ENCODE measurements around the gene GOLPH3. TPM values are rescaled to one million over a fixed set of nuclear protein-coding genes. Genes with fewer than 3 reads are reported as not detected.

The GOLPH3 gene
- total and polyA plus RNA-seq, 2 of the 8 experiments (the other 6 are each of a cell fraction or from before 2014, with no cell fraction given) = 53.7 to 93.6 TPM

DNA sequence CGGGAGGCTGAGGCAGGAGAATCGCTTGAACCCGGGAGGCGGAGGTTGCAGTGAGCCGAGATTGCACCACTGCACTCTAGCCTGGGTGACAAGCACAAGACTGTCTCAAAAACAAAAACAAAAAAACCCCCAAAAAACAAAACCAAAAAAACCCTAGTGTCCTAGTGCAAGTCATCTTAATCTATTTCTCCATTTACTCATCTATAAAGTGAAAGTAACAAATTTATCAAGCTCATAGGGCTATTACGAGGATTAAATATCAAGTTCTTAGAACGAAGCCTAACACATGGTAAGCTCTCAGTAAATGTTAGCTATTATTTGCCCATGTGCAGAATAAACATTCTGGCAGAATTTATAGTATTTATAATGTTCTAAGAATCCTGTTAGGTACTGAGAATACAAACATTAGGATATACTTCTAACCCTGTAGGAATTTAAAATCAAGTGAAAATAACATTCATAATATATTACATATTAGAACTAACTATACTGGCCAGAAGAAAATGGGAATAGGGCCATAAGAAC lies 45.0 kb downstream of the GOLPH3 start:
- Histone ChIP-seq H3K4me2 (ENCODE audit: insufficient read depth in 1 of 2, low read depth in 2 of 2, low read length in 2 of 2) (no peak overlapping the region), H3K14ac (ENCODE audit: insufficient read length) (no peak overlapping the region), H3K4me3 (ENCODE audit: extremely low read depth in 1 of 4, insufficient read depth in 2 of 4, low read depth in 3 of 4, low read length in 4 of 4) (no peak overlapping the region), H3K9me3 (ENCODE audit: insufficient read depth in 2 of 2, low read depth in 1 of 2, low read length in 1 of 2) (no peaks in the 10 kb centered on the region), H3K18ac (ENCODE audit: extremely low read depth, low read length) (no peak overlapping the region), H3K27ac (ENCODE audit: low read depth, low read length) (no peak overlapping the region), H3K23me2 (ENCODE audit: low read depth, low read length) (no peaks in the 10 kb centered on the region), H3K27me3 (replicated peaks in 1 of 4; ENCODE audit: control insufficient read depth in 3 of 4, extremely low read depth in 1 of 4, insufficient read depth in 3 of 4, low read length in 3 of 4) (no peaks in the 10 kb centered on the region), H3K4me1 (replicated peaks in 1 of 4; ENCODE audit: control insufficient read depth in 3 of 4, insufficient read depth in 4 of 4, low read length in 3 of 4) (peaks cover 0 to 5% (median 4%) of the 10 kb centered on the region in 4 experiments; a peak in 5 of 7 replicates), H3K79me2 (ENCODE audit: control insufficient read depth in 1 of 2, insufficient read depth in 2 of 2, low read length in 2 of 2) (peaks cover 0 to 58% of the 10 kb centered on the region in 2 experiments; a peak in 2 of 4 replicates), H3K79me1 (ENCODE audit: low read depth, low read length) (peaks cover 3% of the 10 kb centered on the region), H3K56ac (replicated peaks; ENCODE audit: insufficient read length, low read depth, low read length) (no peak overlapping the region), H2BK5ac (ENCODE audit: low read depth, low read length) (no peak overlapping the region), H4K91ac (replicated peaks; ENCODE audit: insufficient read length, low read length) (no peak overlapping the region), H2BK15ac (ENCODE audit: low read length) (no peak overlapping the region), H3K4ac (replicated peaks; ENCODE audit: insufficient read length, low read depth, low read length) (no peak overlapping the region), H2BK12ac (ENCODE audit: low read depth, low read length) (no peak overlapping the region), H2BK20ac (ENCODE audit: low read length) (no peak overlapping the region), H2AK5ac (ENCODE audit: low read depth, low read length) (no peak overlapping the region), H4K20me1 (replicated peaks in 1 of 2; ENCODE audit: control insufficient read depth in 1 of 2, insufficient read depth in 2 of 2, low read length in 2 of 2) (peaks cover 7 to 14% of the 10 kb centered on the region in 2 experiments), H2AFZ (ENCODE audit: low read length) (no peak overlapping the region), H3K36me3 (ENCODE audit: control insufficient read depth in 2 of 4, insufficient read depth in 4 of 4, low read length in 3 of 4) (peaks cover 6 to 37% (median 10%) of the 10 kb centered on the region in 4 experiments; a peak in 7 of 8 replicates), H4K8ac (ENCODE audit: extremely low read depth, insufficient read depth, low read length) (no peak overlapping the region), H3K9ac (replicated peaks in 1 of 4; ENCODE audit: extremely low read depth in 1 of 4, low read depth in 3 of 4, low read length in 3 of 4) (no peak overlapping the region), H2BK120ac (replicated peaks; ENCODE audit: low read depth, low read length) (no peak overlapping the region), H3K23ac (ENCODE audit: insufficient read length) (no peak overlapping the region), H4K5ac (ENCODE audit: insufficient read length, low read depth, low read length) (no peak overlapping the region)
- ChIA-PET POLR2A (ENCODE audit: partially characterized antibody) (interaction anchor here (0.6 to 1.4 kb wide), 3 partner anchors 8 to 43 kb away, joined by 3 to 6 read pairs (median 3); no protein-coding TSS in a partner anchor), CTCF (ENCODE audit: partially characterized antibody) (interaction anchor here (0.6 to 1.2 kb wide), 5 partner anchors 94 to 249 kb away, joined by 3 to 5 read pairs (median 3); no protein-coding TSS in a partner anchor)
- no peak for TF ChIP-seq KDM4A (IDR thresholded peaks at IDR 0.05; ENCODE audit: low read depth, low read length, severe bottlenecking)
- TF ChIP-seq, protein P1, sequence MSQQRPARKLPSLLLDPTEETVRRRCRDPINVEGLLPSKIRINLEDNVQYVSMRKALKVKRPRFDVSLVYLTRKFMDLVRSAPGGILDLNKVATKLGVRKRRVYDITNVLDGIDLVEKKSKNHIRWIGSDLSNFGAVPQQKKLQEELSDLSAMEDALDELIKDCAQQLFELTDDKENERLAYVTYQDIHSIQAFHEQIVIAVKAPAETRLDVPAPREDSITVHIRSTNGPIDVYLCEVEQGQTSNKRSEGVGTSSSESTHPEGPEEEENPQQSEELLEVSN (IDR thresholded peaks at IDR 0.05) = no peak
- no peak for TF ChIP-seq SRF (IDR thresholded peaks at IDR 0.05; ENCODE audit: low read depth, low read length)
- TF ChIP-seq SP2 (IDR thresholded peaks at IDR 0.05; ENCODE audit: low read length) = no peak
- no peak for TF ChIP-seq SIX5 (IDR thresholded peaks at IDR 0.05; ENCODE audit: low read depth, low read length)
- TF ChIP-seq TAF7 (optimal IDR thresholded peaks at IDR 0.05; ENCODE audit: borderline replicate concordance, low read depth, low read length) = no peak
- TF ChIP-seq JUN (IDR thresholded peaks at IDR 0.05; ENCODE audit: low read depth, low read length) = no peak
- TF ChIP-seq SAP30 (IDR thresholded peaks at IDR 0.05; ENCODE audit: insufficient read depth, insufficient replicate concordance, low read length) = no peak
- no peak for TF ChIP-seq CBX5 (IDR thresholded peaks at IDR 0.05; ENCODE audit: low read depth, low read length)
- no peak for TF ChIP-seq POLR2AphosphoS5 (IDR thresholded peaks at IDR 0.05; ENCODE audit: low read depth, low read length)
- no peak for TF ChIP-seq BCL11A (IDR thresholded peaks at IDR 0.05; ENCODE audit: low read depth in 2 of 2, low read length in 2 of 2)
- WGBS, 2 experiments (ENCODE audit: extremely low coverage in 1 of 2, insufficient coverage in 1 of 2, insufficient read length in 1 of 2, insufficient replicate concordance in 2 of 2, low coverage in 1 of 2, low lambda C conversion rate in 2 of 2, missing lambda C conversion rate in 1 of 2) = 93% methylated on average over 7 of the region's 7 CpGs; no CpG with 5 or more reads in 1 of the 2 experiments
- DNase-seq (ENCODE audit: low read depth in 1 of 2, low spot score in 2 of 2) (no peak), FAIRE-seq (no peak)

Data from H1 (cell line).